ENCODE data around the gene PIAS1. TPM values are rescaled to one million over a fixed set of nuclear protein-coding genes. Genes with fewer than 3 reads are reported as not detected.

The PIAS1 gene
- total RNA-seq, 3 donors from 2014 or later (not counting 1 experiment from before 2014, with no cell fraction given) = 94.7 to 103 (median 99.2) TPM

DNA sequence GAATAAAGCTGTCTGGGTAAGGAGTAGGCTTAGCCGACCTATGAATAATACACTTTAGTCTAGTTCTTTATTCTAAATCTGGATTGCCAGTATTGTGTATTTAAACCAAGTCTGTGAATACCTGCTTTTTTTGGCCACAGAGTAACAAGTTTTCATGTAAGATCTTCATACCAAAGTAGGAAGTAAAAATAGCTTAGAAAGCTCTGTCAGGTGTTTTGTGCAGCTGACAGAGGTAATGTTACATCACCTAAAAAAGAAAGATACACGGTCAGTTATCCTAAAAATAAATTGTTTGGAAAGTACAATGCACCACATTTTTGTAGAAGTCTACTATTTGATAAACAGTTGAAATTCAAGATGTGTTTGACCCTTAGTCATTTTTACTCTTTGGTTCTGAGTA is 134.5 kb downstream of the PIAS1 start:
- TF ChIP-seq, protein P1, sequence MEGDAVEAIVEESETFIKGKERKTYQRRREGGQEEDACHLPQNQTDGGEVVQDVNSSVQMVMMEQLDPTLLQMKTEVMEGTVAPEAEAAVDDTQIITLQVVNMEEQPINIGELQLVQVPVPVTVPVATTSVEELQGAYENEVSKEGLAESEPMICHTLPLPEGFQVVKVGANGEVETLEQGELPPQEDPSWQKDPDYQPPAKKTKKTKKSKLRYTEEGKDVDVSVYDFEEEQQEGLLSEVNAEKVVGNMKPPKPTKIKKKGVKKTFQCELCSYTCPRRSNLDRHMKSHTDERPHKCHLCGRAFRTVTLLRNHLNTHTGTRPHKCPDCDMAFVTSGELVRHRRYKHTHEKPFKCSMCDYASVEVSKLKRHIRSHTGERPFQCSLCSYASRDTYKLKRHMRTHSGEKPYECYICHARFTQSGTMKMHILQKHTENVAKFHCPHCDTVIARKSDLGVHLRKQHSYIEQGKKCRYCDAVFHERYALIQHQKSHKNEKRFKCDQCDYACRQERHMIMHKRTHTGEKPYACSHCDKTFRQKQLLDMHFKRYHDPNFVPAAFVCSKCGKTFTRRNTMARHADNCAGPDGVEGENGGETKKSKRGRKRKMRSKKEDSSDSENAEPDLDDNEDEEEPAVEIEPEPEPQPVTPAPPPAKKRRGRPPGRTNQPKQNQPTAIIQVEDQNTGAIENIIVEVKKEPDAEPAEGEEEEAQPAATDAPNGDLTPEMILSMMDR (IDR thresholded peaks at IDR 0.05) = no peak
- Mint-ChIP-seq H3K4me1 (peaks cover 0 to 7% of the 10 kb centered on the region in 2 donors), H3K27me3 (ENCODE audit: low read depth in 2 of 2) (no peaks in the 10 kb centered on the region), H3K4me3 (no peak overlapping the region), H3K27ac (no peak overlapping the region), H3K9me3 (no peaks in the 10 kb centered on the region), H3K36me3 (peaks cover 29% of the 10 kb centered on the region)
- no peak for ATAC-seq
- no peak overlapping the region for H3K27ac ChIP-seq (ENCODE audit: low read length)
- peaks cover 66% of the 10 kb centered on the region for H3K36me3 ChIP-seq (ENCODE audit: control insufficient read depth, insufficient read depth, low read length)
- WGBS (ENCODE audit: insufficient coverage) = 100% methylated on average over 1 of the region's 2 CpGs
- H3K4me3 ChIP-seq (ENCODE audit: low read length) = no peak overlapping the region
- no peaks in the 10 kb centered on the region for H3K27me3 ChIP-seq (ENCODE audit: control insufficient read depth, insufficient read depth, low read length)
- intact Hi-C loops (cut with micrococcal nuclease) = no loop called here
- no peaks in the 10 kb centered on the region for H3K9me3 ChIP-seq (ENCODE audit: control insufficient read depth, insufficient read depth, low read length)
- no peak for DNase-seq
- no peaks in the 10 kb centered on the region for H3K4me1 ChIP-seq (ENCODE audit: control insufficient read depth, insufficient read depth, low read length)

DNA sequence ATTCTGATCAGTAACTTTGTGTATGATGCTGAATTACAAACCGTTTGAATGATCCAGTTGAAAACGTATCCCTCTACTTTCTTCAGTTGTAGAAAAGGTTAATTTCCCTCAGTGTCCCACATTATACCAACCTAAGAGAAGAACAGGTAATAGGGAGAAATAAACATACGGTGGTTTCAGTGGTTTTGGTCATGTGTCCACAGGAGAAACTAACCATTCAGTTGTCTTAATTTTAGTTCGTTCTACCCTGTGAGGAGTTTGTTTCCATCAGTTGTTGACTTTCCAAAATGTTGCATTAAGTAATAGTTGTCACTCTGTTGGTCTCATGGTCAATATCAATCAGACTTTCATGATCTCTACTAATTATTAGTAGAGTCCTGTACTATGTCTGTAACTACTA is 135.9 kb downstream of the PIAS1 start:
- intact Hi-C loops (cut with micrococcal nuclease) = no loop called here
- no peak overlapping the region for H3K4me3 ChIP-seq (ENCODE audit: low read length)
- H3K27me3 ChIP-seq (ENCODE audit: control insufficient read depth, insufficient read depth, low read length) = no peaks in the 10 kb centered on the region
- no peak overlapping the region for H3K27ac ChIP-seq (ENCODE audit: low read length)
- peaks cover 0 to 7% of the 10 kb centered on the region in 2 donors for H3K4me1 Mint-ChIP-seq
- DNase-seq (no peak), ATAC-seq (no peak)
- peak overlapping the region in 1 of 2 donors; percentile 21 for H3K27ac Mint-ChIP-seq
- TF ChIP-seq, protein P1 (IDR thresholded peaks at IDR 0.05) = no peak
- peaks cover 18% of the 10 kb centered on the region for H3K36me3 Mint-ChIP-seq
- H3K36me3 ChIP-seq (ENCODE audit: control insufficient read depth, insufficient read depth, low read length) = peaks cover 57% of the 10 kb centered on the region
- no peaks in the 10 kb centered on the region for H3K9me3 Mint-ChIP-seq
- H3K27me3 Mint-ChIP-seq (ENCODE audit: low read depth in 2 of 2) = no peaks in the 10 kb centered on the region
- no peak overlapping the region for H3K4me3 Mint-ChIP-seq
- no peaks in the 10 kb centered on the region for H3K4me1 ChIP-seq (ENCODE audit: control insufficient read depth, insufficient read depth, low read length)
- 48% methylated on average over 2 of the region's 4 CpGs for WGBS (ENCODE audit: insufficient coverage)
- H3K9me3 ChIP-seq (ENCODE audit: control insufficient read depth, insufficient read depth, low read length) = no peaks in the 10 kb centered on the region

DNA sequence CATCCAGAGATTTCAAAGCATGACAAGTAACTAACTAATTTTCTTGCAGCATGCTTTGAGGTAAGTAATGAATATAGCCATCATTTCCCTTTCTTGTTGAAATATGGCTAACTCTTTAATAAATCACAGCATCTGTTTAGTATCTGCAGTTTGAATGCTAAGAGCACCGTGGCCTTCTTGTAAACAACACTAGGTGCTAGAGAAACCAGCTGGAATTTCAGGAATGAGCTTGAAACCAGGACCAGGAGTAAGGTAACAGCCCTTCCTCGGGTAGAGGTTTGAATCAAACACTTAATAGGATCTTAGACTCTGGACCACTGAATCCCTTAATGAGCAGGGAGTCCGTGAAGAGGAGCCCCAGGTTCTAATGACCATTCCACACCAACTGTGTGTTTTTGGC is 137.4 kb downstream of the PIAS1 start:
- peaks cover 18% of the 10 kb centered on the region for H3K36me3 Mint-ChIP-seq
- no peak overlapping the region for H3K4me3 ChIP-seq (ENCODE audit: low read length)
- peaks cover 0 to 7% of the 10 kb centered on the region in 2 donors for H3K4me1 Mint-ChIP-seq
- no peaks in the 10 kb centered on the region for H3K9me3 Mint-ChIP-seq
- H3K27me3 ChIP-seq (ENCODE audit: control insufficient read depth, insufficient read depth, low read length) = no peaks in the 10 kb centered on the region
- peaks cover 45% of the 10 kb centered on the region for H3K36me3 ChIP-seq (ENCODE audit: control insufficient read depth, insufficient read depth, low read length)
- no peak overlapping the region for H3K27ac ChIP-seq (ENCODE audit: low read length)
- H3K4me1 ChIP-seq (ENCODE audit: control insufficient read depth, insufficient read depth, low read length) = no peaks in the 10 kb centered on the region
- peak overlapping the region in 1 of 2 donors; percentile 21 for H3K27ac Mint-ChIP-seq
- H3K27me3 Mint-ChIP-seq (ENCODE audit: low read depth in 2 of 2) = no peaks in the 10 kb centered on the region
- ATAC-seq (no peak), DNase-seq (no peak)
- intact Hi-C loops (cut with micrococcal nuclease) = no loop called here
- WGBS (ENCODE audit: insufficient coverage) = 93% methylated on average over 3 of the region's 3 CpGs
- no peaks in the 10 kb centered on the region for H3K9me3 ChIP-seq (ENCODE audit: control insufficient read depth, insufficient read depth, low read length)
- TF ChIP-seq, protein P1 (IDR thresholded peaks at IDR 0.05) = no peak
- no peak overlapping the region for H3K4me3 Mint-ChIP-seq

DNA sequence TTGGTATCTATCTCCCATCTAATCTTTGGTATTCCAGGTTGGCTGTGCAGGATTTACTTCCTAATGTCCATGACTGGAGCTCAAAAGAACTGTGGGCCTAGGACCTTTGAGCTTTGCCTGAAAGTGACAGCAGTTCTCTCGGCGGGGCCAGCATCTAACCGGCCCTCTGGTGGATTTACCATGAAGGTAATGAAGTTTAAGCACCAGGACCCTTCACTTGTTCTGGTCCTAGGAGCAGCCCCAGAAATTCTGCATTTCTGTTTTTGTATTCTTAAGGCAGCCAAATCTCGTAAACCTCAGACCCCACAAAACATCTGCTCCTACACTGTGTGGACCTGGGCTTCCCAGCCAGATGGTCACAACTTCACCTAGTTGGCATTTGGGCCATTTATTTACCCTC is 138.0 kb downstream of the PIAS1 start:
- H3K4me3 ChIP-seq (ENCODE audit: low read length) = no peak overlapping the region
- H3K4me3 Mint-ChIP-seq = no peak overlapping the region
- H3K4me1 Mint-ChIP-seq = peaks cover 0 to 8% of the 10 kb centered on the region in 2 donors
- peaks cover 40% of the 10 kb centered on the region for H3K36me3 ChIP-seq (ENCODE audit: control insufficient read depth, insufficient read depth, low read length)
- no peaks in the 10 kb centered on the region for H3K9me3 ChIP-seq (ENCODE audit: control insufficient read depth, insufficient read depth, low read length)
- H3K27ac ChIP-seq (ENCODE audit: low read length) = no peak overlapping the region
- peaks cover 18% of the 10 kb centered on the region for H3K36me3 Mint-ChIP-seq
- TF ChIP-seq, protein P1 (IDR thresholded peaks at IDR 0.05) = no peak
- peak overlapping the region; percentile 16 to 21 for H3K27ac Mint-ChIP-seq
- no peaks in the 10 kb centered on the region for H3K27me3 Mint-ChIP-seq (ENCODE audit: low read depth in 2 of 2)
- DNase-seq = no peak
- WGBS (ENCODE audit: insufficient coverage) = 98% methylated on average over 4 of the region's 4 CpGs
- no peaks in the 10 kb centered on the region for H3K9me3 Mint-ChIP-seq
- ATAC-seq = no peak
- intact Hi-C loops (cut with micrococcal nuclease) = no loop called here
- H3K27me3 ChIP-seq (ENCODE audit: control insufficient read depth, insufficient read depth, low read length) = no peaks in the 10 kb centered on the region
- H3K4me1 ChIP-seq (ENCODE audit: control insufficient read depth, insufficient read depth, low read length) = no peaks in the 10 kb centered on the region
